GM12891 (cell line): Measurements from ENCODE around the gene AHCYL1. TPM values are rescaled to one million over a fixed set of nuclear protein-coding genes. Genes with fewer than 3 reads are reported as not detected.

ENCODE experiments used
- DNase-seq: peaks from one replicate; pipeline ENCODE4 v3.0.0; 2011; ENCODE audit warnings: low spot score; ENCODE audit not compliant: insufficient read length
- FAIRE-seq: peaks from 2 replicates; lab custom pipeline; 2011; peaks lifted over from hg19 to GRCh38; lab: Jason Lieb, UNC
- PAX5 ChIP-seq: IDR thresholded peaks from 2 replicates; pipeline ENCODE4 v1.6.1; 2011; ENCODE audit warnings: low read length, moderate library complexity, mild to moderate bottlenecking; ENCODE audit not compliant: insufficient read depth, severe bottlenecking
- POLR2A ChIP-seq: IDR thresholded peaks from 2 replicates; pipeline ENCODE4 v1.6.1; 2011; ENCODE audit warnings: low read depth, low read length, control low read depth
- POLR2AphosphoS5 ChIP-seq: IDR thresholded peaks from 2 replicates; pipeline ENCODE4 v1.6.1; 2011; ENCODE audit warnings: low read depth, low read length, control low read depth
- POU2F2 ChIP-seq: IDR thresholded peaks from 2 replicates; pipeline ENCODE4 v1.6.1; 2011; ENCODE audit warnings: low read depth, mild to moderate bottlenecking, control low read depth, low read length, moderate library complexity
- SPI1 ChIP-seq: IDR thresholded peaks from 2 replicates; pipeline ENCODE4 v1.6.1; 2011; ENCODE audit warnings: low read depth, low read length, control low read depth
- TAF1 ChIP-seq: IDR thresholded peaks from 2 replicates; pipeline ENCODE4 v1.6.1; 2011; ENCODE audit warnings: low read depth, low read length, control low read depth
- polyA plus RNA-seq: library from polyadenylated mRNA; unstranded; fragments of >200 nt; gene quantifications from one replicate; pipeline ENCODE4 v1.2.1, GENCODE V29; 2012; ENCODE audit warnings: low read depth, missing spikeins, inconsistent platforms; ENCODE audit not compliant: missing spikeins

The AHCYL1 gene
- polyA plus RNA-seq, result 32.7 TPM

- peak; percentile 6; the same call in 1 of the 2 replicates for TF ChIP-seq POU2F2
- TF ChIP-seq POLR2A, result peak; percentile 67; the same call in 1 of the 2 replicates
- peak; percentile 56; the same call in 1 of the 2 replicates for TF ChIP-seq POLR2AphosphoS5
- no peak for TF ChIP-seq PAX5
- peak; percentile 32; the same call in 1 of the 2 replicates for TF ChIP-seq SPI1
- TF ChIP-seq TAF1, result 0 out of 2 replicates have a peak, but pooled peaks have one; percentile 36
- DNase-seq (peak; percentile 97), FAIRE-seq (peak; percentile 99)
Observed at GRCh38 chr1:109984456-109985246, at the start of gene AHCYL1. Gene AHCYL1 (plus strand): TSS chr1:109984765. CDS start chr1:109985053, 288 bp downstream.

- no peak for DNase-seq
- TF ChIP-seq SPI1, result no peak
- TF ChIP-seq POLR2AphosphoS5, result no peak
- no peak for TF ChIP-seq PAX5
- no peak for TF ChIP-seq POLR2A
- no peak for FAIRE-seq
Observed at GRCh38 chr1:109935451-109935900, 49.1 kb upstream of the AHCYL1 start.

- no peak for FAIRE-seq
- DNase-seq, result no peak
- no peak for TF ChIP-seq POU2F2
- no peak for TF ChIP-seq SPI1
- no peak for TF ChIP-seq TAF1
- TF ChIP-seq PAX5, result no peak
- no peak for TF ChIP-seq POLR2AphosphoS5
- no peak for TF ChIP-seq POLR2A
Observed at GRCh38 chr1:109937738-109938137, 46.8 kb upstream of the AHCYL1 start.

- no peak for FAIRE-seq
- TF ChIP-seq POU2F2, result no peak
- no peak for TF ChIP-seq SPI1
- TF ChIP-seq POLR2A, result no peak
- no peak for TF ChIP-seq TAF1
- no peak for TF ChIP-seq PAX5
- TF ChIP-seq POLR2AphosphoS5, result no peak
Observed at GRCh38 chr1:109938556-109938955, 46.0 kb upstream of the AHCYL1 start.

GRCh38 chr1:109942434-109942833 is 42.1 kb upstream of the AHCYL1 start:
- no peak for TF ChIP-seq TAF1
- TF ChIP-seq POLR2A, result no peak
- no peak for TF ChIP-seq PAX5
- no peak for TF ChIP-seq POU2F2
- no peak for TF ChIP-seq POLR2AphosphoS5
- no peak for TF ChIP-seq SPI1
- no peak for DNase-seq
- FAIRE-seq, result no peak

More at GRCh38 chr1:109938556-109938955, 46.0 kb upstream of the AHCYL1 start:
- no peak for DNase-seq

- TF ChIP-seq POU2F2 (no peak), POLR2AphosphoS5 (no peak), TAF1 (no peak), POLR2A (no peak), PAX5 (no peak), SPI1 (no peak)
- FAIRE-seq, result no peak
- DNase-seq, result no peak
Observed at GRCh38 chr1:109944541-109944940, 40.0 kb upstream of the AHCYL1 start.

GRCh38 chr1:109946511-109946910 is 38.1 kb upstream of the AHCYL1 start:
- no peak for FAIRE-seq
- TF ChIP-seq POLR2AphosphoS5 (no peak), POU2F2 (no peak), SPI1 (no peak), PAX5 (no peak)

GRCh38 chr1:109947582-109948284 is 36.8 kb upstream of the AHCYL1 start:
- TF ChIP-seq POLR2AphosphoS5, result no peak
- TF ChIP-seq TAF1, result no peak
- TF ChIP-seq POLR2A, result no peak
- TF ChIP-seq POU2F2, result no peak
- TF ChIP-seq PAX5, result no peak
- no peak for TF ChIP-seq SPI1
- FAIRE-seq (no peak), DNase-seq (no peak)

More at GRCh38 chr1:109946511-109946910, 38.1 kb upstream of the AHCYL1 start:
- no peak for DNase-seq

GRCh38 chr1:109948285-109948630 is 36.3 kb upstream of the AHCYL1 start:
- no peak for FAIRE-seq
- TF ChIP-seq POLR2AphosphoS5, result no peak
- no peak for TF ChIP-seq POU2F2
- TF ChIP-seq SPI1, result no peak
- no peak for TF ChIP-seq TAF1
- no peak for TF ChIP-seq PAX5
- TF ChIP-seq POLR2A, result no peak
- DNase-seq, result no peak

- TF ChIP-seq SPI1 (no peak), POU2F2 (no peak), POLR2AphosphoS5 (no peak), PAX5 (no peak)
- FAIRE-seq (no peak), DNase-seq (no peak)
Observed at GRCh38 chr1:109950038-109950437, 34.5 kb upstream of the AHCYL1 start.
